ENCODE data around the gene CDH23. TPM values are rescaled to one million over a fixed set of nuclear protein-coding genes. Genes with fewer than 3 reads are reported as not detected.

Gene CDH23
- polyA plus RNA-seq, 1 donor (not counting 4 experiments of a cell fraction or from before 2014, with no cell fraction given) = 0.01 TPM

DNA sequence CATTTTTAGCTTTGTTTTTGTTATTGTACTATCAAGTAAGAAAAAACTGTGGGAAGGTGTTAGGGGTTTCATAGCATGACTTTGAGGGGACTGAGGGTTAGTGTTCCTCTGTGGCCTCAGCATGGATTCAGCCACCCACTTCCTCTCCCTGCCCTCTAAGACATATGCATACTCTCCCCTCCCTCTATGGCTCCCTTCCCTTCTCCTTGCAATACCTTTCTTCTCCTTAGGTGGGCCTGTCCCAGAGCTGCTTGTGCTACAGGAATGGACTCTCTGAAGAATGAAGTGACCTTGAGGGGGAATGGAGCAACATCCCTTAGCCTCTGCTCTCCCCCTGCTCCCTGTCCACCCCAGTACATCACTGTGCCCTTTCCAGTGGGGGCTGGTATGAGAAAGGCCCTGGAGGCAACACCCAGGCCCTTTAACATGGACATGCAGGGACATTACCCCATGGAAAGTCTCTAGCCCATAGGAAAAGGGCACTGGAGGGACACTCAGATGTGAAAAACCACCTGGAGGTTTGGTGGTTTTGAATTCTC is 22.4 kb downstream of the CDH23 start:
- H3K79me2 ChIP-seq (ENCODE audit: control insufficient read depth, insufficient read depth, low read length) = no peaks in the 10 kb centered on the region
- DNase-seq (ENCODE audit: low read depth, low spot score) = no peak
- TF ChIP-seq EZH2 (IDR thresholded peaks at IDR 0.05; ENCODE audit: low read length) = no peak
- TF ChIP-seq, protein P1, sequence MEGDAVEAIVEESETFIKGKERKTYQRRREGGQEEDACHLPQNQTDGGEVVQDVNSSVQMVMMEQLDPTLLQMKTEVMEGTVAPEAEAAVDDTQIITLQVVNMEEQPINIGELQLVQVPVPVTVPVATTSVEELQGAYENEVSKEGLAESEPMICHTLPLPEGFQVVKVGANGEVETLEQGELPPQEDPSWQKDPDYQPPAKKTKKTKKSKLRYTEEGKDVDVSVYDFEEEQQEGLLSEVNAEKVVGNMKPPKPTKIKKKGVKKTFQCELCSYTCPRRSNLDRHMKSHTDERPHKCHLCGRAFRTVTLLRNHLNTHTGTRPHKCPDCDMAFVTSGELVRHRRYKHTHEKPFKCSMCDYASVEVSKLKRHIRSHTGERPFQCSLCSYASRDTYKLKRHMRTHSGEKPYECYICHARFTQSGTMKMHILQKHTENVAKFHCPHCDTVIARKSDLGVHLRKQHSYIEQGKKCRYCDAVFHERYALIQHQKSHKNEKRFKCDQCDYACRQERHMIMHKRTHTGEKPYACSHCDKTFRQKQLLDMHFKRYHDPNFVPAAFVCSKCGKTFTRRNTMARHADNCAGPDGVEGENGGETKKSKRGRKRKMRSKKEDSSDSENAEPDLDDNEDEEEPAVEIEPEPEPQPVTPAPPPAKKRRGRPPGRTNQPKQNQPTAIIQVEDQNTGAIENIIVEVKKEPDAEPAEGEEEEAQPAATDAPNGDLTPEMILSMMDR (optimal IDR thresholded peaks at IDR 0.05 in 1 of 3, IDR thresholded peaks at IDR 0.05 in 1 of 3, conservative IDR thresholded peaks at IDR 0.05 in 1 of 3; ENCODE audit: extremely low read depth in 1 of 3, insufficient read depth in 2 of 3, low read length in 3 of 3) = no peak
- no peaks in the 10 kb centered on the region for H3K27me3 ChIP-seq (ENCODE audit: control insufficient read depth, extremely low read depth, insufficient read depth, low read length)
- H4K20me1 ChIP-seq (ENCODE audit: control insufficient read depth, extremely low read depth, insufficient read depth, low read length) = no peaks in the 10 kb centered on the region
- no peak overlapping the region for H3K27ac ChIP-seq (ENCODE audit: control insufficient read depth, insufficient read depth, low read length)
- H3K9ac ChIP-seq (ENCODE audit: control insufficient read depth, extremely low read depth, insufficient read depth, low read length) = no peak overlapping the region
- FAIRE-seq = no peak
- no peaks in the 10 kb centered on the region for H3K9me3 ChIP-seq (ENCODE audit: control insufficient read depth, low read depth, low read length)
- no peaks in the 10 kb centered on the region for H3K4me1 ChIP-seq (ENCODE audit: control insufficient read depth, extremely low read depth, insufficient read depth, low read length)
- no peak overlapping the region for H3K4me3 ChIP-seq (ENCODE audit: control insufficient read depth in 2 of 3, extremely low read depth in 1 of 3, insufficient read depth in 2 of 3, low read depth in 1 of 3, low read length in 3 of 3)
- no peaks in the 10 kb centered on the region for H3K9me1 ChIP-seq (ENCODE audit: control insufficient read depth, extremely low read depth, insufficient read depth, low read length)
- H2AFZ ChIP-seq (ENCODE audit: control insufficient read depth, low read length) = no peak overlapping the region
- no peaks in the 10 kb centered on the region for H3K36me3 ChIP-seq (ENCODE audit: control insufficient read depth in 2 of 2, extremely low read depth in 1 of 2, insufficient read depth in 2 of 2, low read length in 2 of 2)
- H3K4me2 ChIP-seq (ENCODE audit: control insufficient read depth, extremely low read depth, insufficient read depth, low read depth, low read length) = no peak overlapping the region
- dilution Hi-C loops (cut with MboI; ENCODE audit: extremely low pct_ligation_motif_present, low sequenced_read_pairs) = no loop called here

- no peak for DNase-seq (ENCODE audit: low read depth, low spot score)
- Histone ChIP-seq H2AFZ (ENCODE audit: control insufficient read depth, low read length) (no peak overlapping the region), H3K4me2 (ENCODE audit: control insufficient read depth, extremely low read depth, insufficient read depth, low read depth, low read length) (no peak overlapping the region), H3K79me2 (ENCODE audit: control insufficient read depth, insufficient read depth, low read length) (no peaks in the 10 kb centered on the region), H3K36me3 (ENCODE audit: control insufficient read depth in 2 of 2, extremely low read depth in 1 of 2, insufficient read depth in 2 of 2, low read length in 2 of 2) (no peaks in the 10 kb centered on the region), H3K4me3 (ENCODE audit: control insufficient read depth in 2 of 3, extremely low read depth in 1 of 3, insufficient read depth in 2 of 3, low read depth in 1 of 3, low read length in 3 of 3) (no peak overlapping the region), H3K9me1 (ENCODE audit: control insufficient read depth, extremely low read depth, insufficient read depth, low read length) (no peaks in the 10 kb centered on the region), H3K27ac (ENCODE audit: control insufficient read depth, insufficient read depth, low read length) (no peak overlapping the region), H3K27me3 (ENCODE audit: control insufficient read depth, extremely low read depth, insufficient read depth, low read length) (peaks cover 5% of the 10 kb centered on the region), H4K20me1 (ENCODE audit: control insufficient read depth, extremely low read depth, insufficient read depth, low read length) (no peaks in the 10 kb centered on the region), H3K9ac (ENCODE audit: control insufficient read depth, extremely low read depth, insufficient read depth, low read length) (no peak overlapping the region), H3K4me1 (ENCODE audit: control insufficient read depth, extremely low read depth, insufficient read depth, low read length) (no peaks in the 10 kb centered on the region), H3K9me3 (ENCODE audit: control insufficient read depth, low read depth, low read length) (no peaks in the 10 kb centered on the region)
- FAIRE-seq = no peak
- dilution Hi-C loops (cut with MboI; ENCODE audit: extremely low pct_ligation_motif_present, low sequenced_read_pairs) = no loop called here
- TF ChIP-seq EZH2 (IDR thresholded peaks at IDR 0.05; ENCODE audit: low read length) = no peak
- TF ChIP-seq, protein P1 (optimal IDR thresholded peaks at IDR 0.05 in 1 of 3, IDR thresholded peaks at IDR 0.05 in 1 of 3, conservative IDR thresholded peaks at IDR 0.05 in 1 of 3; ENCODE audit: extremely low read depth in 1 of 3, insufficient read depth in 2 of 3, low read length in 3 of 3) = no peak
These were observed 23.0 kb downstream of the CDH23 start for GRCh38 chr10:71419750-71420149.
